Effector memory CD8-positive, alpha-beta T cell (primary cell): ENCODE measurements around the gene CRY1.

Experiments
- ATAC-seq: fragments of 150-1000 bp; cut with Tn5 transposase; replicated peaks from 2 replicates; pipeline ENCODE4 v1.10.0; 2021; ENCODE audit warnings: mild to moderate bottlenecking, moderate library complexity
- DNase-seq, 3 experiments: peaks; one replicate each; pipeline ENCODE4 v3.0.0; 2021
- H3K27ac Mint-ChIP-seq, 2 donors: one replicate each; pipeline ENCODE4 v1.8.0; 2022; ENCODE audit warnings: mild to moderate bottlenecking in 2 of 2, mixed read lengths in 2 of 2, moderate library complexity in 2 of 2
- H3K27me3 Mint-ChIP-seq, 2 donors: one replicate each; pipeline ENCODE4 v1.8.0; 2022; ENCODE audit warnings: mixed read lengths in 2 of 2
- H3K36me3 Mint-ChIP-seq: one replicate; pipeline ENCODE4 v1.8.0; 2022; ENCODE audit warnings: mild to moderate bottlenecking, moderate library complexity, mixed read lengths; ENCODE audit not compliant: insufficient read depth
- H3K4me1 Mint-ChIP-seq, 2 donors: one replicate each; pipeline ENCODE4 v1.8.0; 2022; ENCODE audit warnings: low read depth in 2 of 2, mixed read lengths in 2 of 2
- H3K4me3 Mint-ChIP-seq, 2 donors: one replicate each; pipeline ENCODE4 v1.8.0; 2022; ENCODE audit warnings: mild to moderate bottlenecking in 2 of 2, mixed read lengths in 2 of 2, moderate library complexity in 2 of 2
- H3K9me3 Mint-ChIP-seq, 2 donors: one replicate each; pipeline ENCODE4 v1.8.0; 2022; ENCODE audit warnings: mixed read lengths in 2 of 2
- total RNA-seq, 9 experiments: gene quantifications; one replicate each; lab custom pipeline; 2026; lab: John Stamatoyannopoulos, UW

Gene CRY1
- total RNA-seq = 56.4 to 118 (median 82.0) reads per million in 9 experiments

DNA sequence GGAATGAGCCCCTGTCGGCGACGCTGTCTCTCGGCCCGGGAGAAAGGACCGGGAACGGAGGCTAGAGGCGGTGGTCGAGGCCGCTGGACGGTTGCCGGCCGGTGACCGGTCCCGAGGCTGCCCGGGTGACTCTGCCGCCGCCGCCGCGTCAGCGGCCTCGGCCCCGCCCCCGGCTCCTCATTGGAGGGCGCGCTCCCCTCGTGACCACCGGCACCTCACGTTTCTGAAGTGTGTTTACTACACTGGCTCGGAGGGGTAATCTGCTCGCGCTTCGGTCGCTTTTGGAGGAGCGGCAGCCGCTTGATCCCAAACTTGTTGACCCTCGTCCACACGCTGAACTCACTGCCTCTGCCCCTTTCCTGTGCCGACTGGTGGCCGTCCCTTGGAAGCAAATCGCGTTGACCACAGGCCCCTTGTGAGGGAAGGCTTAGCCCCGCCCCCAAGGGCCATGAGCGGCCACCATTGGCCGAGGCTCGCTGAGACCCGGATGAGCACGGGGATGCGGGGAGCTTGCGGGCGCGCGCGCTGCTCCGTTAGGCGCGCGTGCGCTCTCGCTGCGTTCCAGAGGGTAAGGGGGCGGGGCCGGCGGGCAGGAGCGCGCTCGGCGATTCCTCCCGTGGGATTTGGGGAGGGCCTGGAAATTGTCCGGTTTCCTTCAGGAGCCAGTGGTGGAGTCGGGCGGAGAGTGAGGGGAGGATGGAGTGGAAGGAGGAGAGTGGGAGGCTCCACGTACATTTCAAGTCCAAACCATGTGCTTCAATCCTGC lies at the start of gene CRY1:
Gene CRY1 (minus strand): TSS at position 133 of the 766 bp plus-strand sequence. CDS start 588 bp downstream, outside the sequence.
- H3K27me3 Mint-ChIP-seq = peaks cover 13 to 26% of the 10 kb centered on the region in 2 donors
- no peaks in the 10 kb centered on the region for H3K9me3 Mint-ChIP-seq
- peaks cover 7 to 14% of the 10 kb centered on the region in 2 donors for H3K4me1 Mint-ChIP-seq
- H3K27ac Mint-ChIP-seq = no peak within 1 kb of the TSS
- H3K4me3 Mint-ChIP-seq = no peak within 1 kb of the TSS
- ATAC-seq (peak; percentile 77), DNase-seq (peak; percentile 91 to 95 (median 92))
- peaks cover 8% of the 10 kb centered on the region for H3K36me3 Mint-ChIP-seq

DNA sequence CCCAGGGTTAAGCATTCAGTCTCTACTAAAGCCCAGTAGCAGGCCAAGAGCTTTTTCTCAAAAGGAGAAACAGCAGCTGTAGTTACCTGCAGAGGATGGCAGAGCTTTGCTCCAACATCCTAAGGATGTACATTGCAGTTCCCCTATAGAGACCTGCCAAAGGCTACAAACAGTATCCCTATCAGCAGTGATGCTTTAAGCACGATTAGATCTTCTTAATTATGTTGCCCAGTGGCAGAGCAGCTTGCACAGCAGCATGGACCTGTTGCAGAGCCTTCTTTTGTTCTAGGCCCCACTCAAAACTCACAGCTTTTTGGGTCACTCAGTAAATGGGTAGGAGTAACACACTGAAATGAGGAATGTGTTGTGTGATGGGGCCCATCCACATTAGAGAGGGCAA lies 46.4 kb upstream of the CRY1 start:
- ATAC-seq (no peak), DNase-seq (no peak)
- Mint-ChIP-seq H3K4me3 (no peak overlapping the region), H3K4me1 (no peaks in the 10 kb centered on the region), H3K36me3 (no peaks in the 10 kb centered on the region), H3K27ac (no peak overlapping the region), H3K9me3 (no peaks in the 10 kb centered on the region), H3K27me3 (peaks cover 0 to 13% of the 10 kb centered on the region in 2 donors)

DNA sequence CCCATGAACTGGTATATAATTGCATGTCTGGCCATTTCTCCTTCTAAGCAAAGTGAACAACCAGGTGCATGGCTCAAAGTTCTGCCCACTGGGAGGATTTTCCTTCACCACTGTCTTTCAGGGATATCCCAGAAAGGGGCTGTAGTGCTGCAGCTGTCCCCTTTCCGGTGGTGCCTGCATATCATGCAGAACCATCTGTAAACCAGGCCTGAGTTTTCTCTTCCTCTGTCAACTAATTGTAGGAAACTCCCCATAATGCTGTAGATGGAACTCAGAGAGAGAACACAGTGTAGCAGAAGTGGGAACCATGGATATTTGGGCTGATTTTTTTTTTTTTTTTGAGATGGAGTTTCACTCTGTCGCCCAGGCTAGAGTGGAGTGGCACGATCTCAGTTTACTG lies 45.6 kb upstream of the CRY1 start:
- Mint-ChIP-seq H3K4me1 (no peaks in the 10 kb centered on the region), H3K4me3 (no peak overlapping the region), H3K27me3 (peaks cover 0 to 6% of the 10 kb centered on the region in 2 donors), H3K9me3 (no peaks in the 10 kb centered on the region), H3K36me3 (no peaks in the 10 kb centered on the region), H3K27ac (no peak overlapping the region)
- DNase-seq = no peak
- ATAC-seq = no peak

- no peak for ATAC-seq
- no peaks in the 10 kb centered on the region for H3K9me3 Mint-ChIP-seq
- peaks cover 0 to 9% of the 10 kb centered on the region in 2 donors for H3K27me3 Mint-ChIP-seq
- H3K4me3 Mint-ChIP-seq = no peak overlapping the region
- no peaks in the 10 kb centered on the region for H3K36me3 Mint-ChIP-seq
- no peak overlapping the region for H3K27ac Mint-ChIP-seq
- no peak for DNase-seq
- H3K4me1 Mint-ChIP-seq = no peaks in the 10 kb centered on the region
Observed at GRCh38 chr12:107135177-107135576, 41.8 kb upstream of the CRY1 start.

DNA sequence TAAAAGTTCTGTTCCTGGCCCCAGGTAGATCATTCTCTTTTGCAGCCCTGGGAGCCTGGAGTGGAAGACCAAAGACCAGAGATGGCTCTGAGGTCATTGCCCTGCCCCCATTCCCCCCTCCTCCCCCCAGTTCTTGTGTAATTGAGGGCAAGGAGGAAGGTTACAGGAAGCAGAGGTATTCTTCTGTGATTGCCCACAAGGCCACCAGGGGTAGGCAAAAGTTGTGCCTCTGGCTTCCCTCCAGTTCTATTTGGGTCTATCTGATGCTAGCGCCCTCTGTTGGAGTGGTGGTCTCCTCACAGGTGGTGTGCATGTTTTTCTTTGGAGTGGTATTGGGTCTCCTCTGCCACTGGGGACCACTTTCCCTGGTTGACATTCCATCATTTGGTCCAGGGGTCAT lies 41.2 kb upstream of the CRY1 start:
- no peaks in the 10 kb centered on the region for H3K36me3 Mint-ChIP-seq
- H3K27me3 Mint-ChIP-seq = peaks cover 0 to 9% of the 10 kb centered on the region in 2 donors
- DNase-seq (peak; percentile 17 to 35 (median 20)), ATAC-seq (peak; percentile 80)
- H3K27ac Mint-ChIP-seq = peak overlapping the region in 1 of 2 donors; percentile 35
- H3K9me3 Mint-ChIP-seq = no peaks in the 10 kb centered on the region
- no peaks in the 10 kb centered on the region for H3K4me1 Mint-ChIP-seq
- no peak overlapping the region for H3K4me3 Mint-ChIP-seq

DNA sequence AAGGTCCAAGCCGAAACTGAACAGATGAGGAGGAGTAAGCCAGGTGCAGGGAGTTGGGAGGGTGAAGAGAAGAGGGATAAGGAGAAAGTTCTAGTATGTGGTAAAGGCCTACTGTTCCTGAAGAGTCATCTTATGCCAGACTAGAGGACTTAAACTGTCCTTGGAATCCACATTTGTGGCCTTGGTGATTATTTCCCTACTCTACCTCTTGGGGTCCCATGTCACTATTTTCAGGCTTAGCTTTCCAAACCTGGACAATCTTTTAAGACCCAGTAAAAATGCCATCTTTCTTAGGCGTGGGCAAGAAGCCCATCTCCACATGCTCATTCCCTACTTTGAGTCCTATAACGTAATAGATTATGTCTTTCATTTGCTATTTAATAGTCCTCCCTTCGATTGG lies 40.1 kb upstream of the CRY1 start:
- DNase-seq (no peak), ATAC-seq (no peak)
- peaks cover 0 to 9% of the 10 kb centered on the region in 2 donors for H3K27me3 Mint-ChIP-seq
- no peak overlapping the region for H3K4me3 Mint-ChIP-seq
- no peaks in the 10 kb centered on the region for H3K4me1 Mint-ChIP-seq
- H3K27ac Mint-ChIP-seq = peak overlapping the region in 1 of 2 donors; percentile 35
- no peaks in the 10 kb centered on the region for H3K36me3 Mint-ChIP-seq
- no peaks in the 10 kb centered on the region for H3K9me3 Mint-ChIP-seq

DNA sequence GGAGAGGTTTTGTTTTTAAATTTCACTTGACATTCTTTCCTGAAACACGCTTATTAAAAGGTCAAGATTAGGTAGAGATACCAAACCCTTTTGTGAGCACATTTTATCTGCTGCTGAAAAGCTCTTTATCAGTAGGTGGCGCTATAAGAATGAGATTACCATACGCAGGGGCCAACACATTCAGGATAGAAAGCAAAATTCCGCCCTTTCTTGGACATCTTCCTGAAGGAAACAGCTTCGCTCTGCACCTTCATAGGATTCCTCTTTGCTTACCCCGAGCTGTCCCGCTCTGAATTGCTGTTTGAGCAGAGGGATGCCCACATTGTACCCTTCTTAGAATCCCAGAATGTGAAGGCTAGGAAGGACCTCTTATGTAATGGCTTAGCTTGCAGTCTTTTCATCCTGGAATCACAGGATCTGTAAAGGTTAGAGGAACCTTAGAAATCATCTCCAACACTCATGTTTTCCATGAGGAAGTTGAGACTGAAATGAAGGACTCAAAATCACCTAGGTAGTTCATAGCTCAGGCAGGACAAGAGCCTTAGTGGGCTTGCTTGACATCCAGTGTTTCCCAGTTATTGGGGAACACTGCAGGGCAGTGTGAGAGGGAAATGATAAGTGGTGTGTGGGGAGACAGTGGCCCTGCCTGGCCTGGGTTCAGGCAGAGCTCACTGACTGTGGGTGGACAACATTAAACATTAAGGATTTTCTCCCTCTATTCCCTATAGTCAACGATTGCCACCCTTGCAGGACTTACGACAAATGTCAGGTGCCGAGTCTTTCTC lies 38.7 kb upstream of the CRY1 start:
- H3K27ac Mint-ChIP-seq = no peak overlapping the region
- ATAC-seq = peak; percentile 47
- H3K4me1 Mint-ChIP-seq = no peaks in the 10 kb centered on the region
- no peaks in the 10 kb centered on the region for H3K36me3 Mint-ChIP-seq
- DNase-seq = peak; percentile 19 to 37 (median 31)
- no peaks in the 10 kb centered on the region for H3K9me3 Mint-ChIP-seq
- H3K27me3 Mint-ChIP-seq = peaks cover 2 to 9% of the 10 kb centered on the region in 2 donors
- H3K4me3 Mint-ChIP-seq = no peak overlapping the region

- no peaks in the 10 kb centered on the region for H3K36me3 Mint-ChIP-seq
- H3K27me3 Mint-ChIP-seq = peaks cover 5 to 9% of the 10 kb centered on the region in 2 donors
- ATAC-seq (no peak), DNase-seq (no peak)
- H3K4me1 Mint-ChIP-seq = no peaks in the 10 kb centered on the region
- H3K9me3 Mint-ChIP-seq = no peaks in the 10 kb centered on the region
- H3K27ac Mint-ChIP-seq = no peak overlapping the region
- H3K4me3 Mint-ChIP-seq = no peak overlapping the region
Observed at GRCh38 chr12:107130830-107131611, 37.7 kb upstream of the CRY1 start.

- H3K27me3 Mint-ChIP-seq = peaks cover 5 to 16% of the 10 kb centered on the region in 2 donors
- no peak overlapping the region for H3K27ac Mint-ChIP-seq
- no peaks in the 10 kb centered on the region for H3K4me1 Mint-ChIP-seq
- H3K4me3 Mint-ChIP-seq = no peak overlapping the region
- ATAC-seq (no peak), DNase-seq (no peak)
- no peaks in the 10 kb centered on the region for H3K36me3 Mint-ChIP-seq
- no peaks in the 10 kb centered on the region for H3K9me3 Mint-ChIP-seq
Observed at GRCh38 chr12:107129315-107129930, 36.1 kb upstream of the CRY1 start.

GRCh38 chr12:107127482-107128430 lies 34.4 kb upstream of the CRY1 start:
- Mint-ChIP-seq H3K27me3 (peaks cover 16 to 28% of the 10 kb centered on the region in 2 donors), H3K9me3 (no peaks in the 10 kb centered on the region), H3K4me1 (no peaks in the 10 kb centered on the region), H3K27ac (no peak overlapping the region), H3K36me3 (no peaks in the 10 kb centered on the region), H3K4me3 (no peak overlapping the region)
- no peak for DNase-seq
- ATAC-seq = no peak

DNA sequence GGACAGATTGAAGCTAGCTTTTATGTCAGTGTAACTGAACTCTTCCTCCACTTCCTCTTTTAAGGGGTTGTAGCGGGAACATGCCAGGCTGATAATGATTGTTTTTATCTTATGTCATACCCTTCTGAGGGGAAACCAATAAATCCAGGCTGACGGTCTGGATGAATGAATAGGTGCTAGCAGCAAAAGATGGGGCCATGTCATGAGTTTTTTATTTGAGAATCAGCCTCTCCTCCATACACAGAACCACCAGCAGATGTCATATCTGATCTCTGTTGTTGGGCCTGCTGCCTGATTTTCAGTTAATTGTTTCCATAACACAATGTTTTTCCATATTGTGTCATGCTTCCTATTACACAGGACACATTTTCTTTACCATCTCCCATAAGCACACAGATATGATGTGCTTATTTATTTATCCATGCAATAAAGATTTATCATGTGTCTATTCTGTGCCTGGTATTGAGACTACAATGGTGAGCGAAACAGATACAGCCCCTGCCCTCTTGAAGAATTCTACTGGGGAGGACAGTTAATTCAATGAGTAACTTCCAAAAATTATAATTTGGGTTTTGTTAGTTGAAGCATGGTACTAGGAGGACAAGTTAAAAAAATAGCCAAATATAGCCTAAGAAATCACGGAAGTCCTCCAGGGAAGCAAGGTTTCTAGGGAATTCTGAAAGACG lies 33.6 kb upstream of the CRY1 start:
- Mint-ChIP-seq H3K9me3 (no peaks in the 10 kb centered on the region), H3K4me3 (no peak overlapping the region), H3K27ac (no peak overlapping the region), H3K36me3 (no peaks in the 10 kb centered on the region), H3K4me1 (no peaks in the 10 kb centered on the region), H3K27me3 (peaks cover 24 to 29% of the 10 kb centered on the region in 2 donors)
- ATAC-seq = no peak
- no peak for DNase-seq

DNA sequence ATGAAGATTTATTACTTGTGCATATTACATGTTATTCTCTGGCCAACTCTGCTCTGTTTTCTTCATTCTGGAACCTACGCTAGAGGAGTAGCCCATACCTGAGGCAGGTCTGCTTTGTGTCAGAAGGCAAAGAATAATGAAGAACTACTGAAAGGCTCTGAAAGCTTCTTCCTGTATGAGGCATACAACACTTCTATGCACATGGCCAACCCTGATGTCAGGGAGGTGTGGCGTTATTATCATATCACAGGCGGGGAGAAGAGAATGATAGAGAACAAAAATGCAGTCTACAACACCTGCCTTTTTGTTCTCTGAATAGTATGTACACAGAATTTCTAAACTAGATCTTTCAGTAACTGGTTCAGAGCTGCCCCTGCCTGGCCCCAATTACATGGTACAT lies 32.5 kb upstream of the CRY1 start:
- DNase-seq = no peak
- no peak overlapping the region for H3K4me3 Mint-ChIP-seq
- H3K36me3 Mint-ChIP-seq = no peaks in the 10 kb centered on the region
- no peaks in the 10 kb centered on the region for H3K4me1 Mint-ChIP-seq
- no peaks in the 10 kb centered on the region for H3K9me3 Mint-ChIP-seq
- no peak for ATAC-seq
- H3K27ac Mint-ChIP-seq = no peak overlapping the region
- peaks cover 30 to 36% of the 10 kb centered on the region in 2 donors for H3K27me3 Mint-ChIP-seq
